HepG2 (cell line): ENCODE data around the gene CCND1. TPM values are rescaled to one million over a fixed set of nuclear protein-coding genes. Genes with fewer than 3 reads are reported as not detected.

Experiments
- BORCS8-MEF2B ChIP-seq: sonication (generic); formaldehyde crosslinking; IDR thresholded peaks from 2 replicates; pipeline ENCODE4 v1.8.0; 2022; ENCODE audit warnings: mild to moderate bottlenecking, missing genetic modification reagents
- ESRRA ChIP-seq: sonication (generic); formaldehyde crosslinking; IDR thresholded peaks from 2 replicates; pipeline ENCODE4 v1.5.1; 2020; ENCODE audit warnings: mild to moderate bottlenecking, low read depth, missing genetic modification reagents
- FOXA1 ChIP-seq, 2 experiments: fragments of 450-650 bp in 1 of 2; sonication (generic) in 1 of 2; formaldehyde crosslinking in 1 of 2; IDR thresholded peaks; 2 replicates each; pipeline versions ENCODE4 v1.4.0 to v1.6.1; 2016 to 2020; ENCODE audit warnings: missing genetic modification reagents in 1 of 2
- IKZF1 ChIP-seq: fragments of 450-650 bp; IDR thresholded peaks from 2 replicates; pipeline ENCODE4 v1.7.1; 2016
- MIXL1 ChIP-seq: IDR thresholded peaks from 2 replicates; pipeline ENCODE4 v1.6.1; 2016
- SMAD3 ChIP-seq: sonication (generic); formaldehyde crosslinking; IDR thresholded peaks from 2 replicates; pipeline ENCODE4 v1.4.0; 2020; ENCODE audit warnings: missing genetic modification reagents
- STAT5B ChIP-seq: sonication (generic); formaldehyde crosslinking; IDR thresholded peaks from 2 replicates; pipeline ENCODE4 v1.4.0; 2020; ENCODE audit warnings: missing genetic modification reagents
- ZNF572 ChIP-seq: sonication (generic); formaldehyde crosslinking; IDR thresholded peaks from 2 replicates; pipeline ENCODE4 v1.5.1; 2020; ENCODE audit warnings: mild to moderate bottlenecking, missing genetic modification reagents
- ZNF772 ChIP-seq: sonication (generic); formaldehyde crosslinking; IDR thresholded peaks from 2 replicates; pipeline ENCODE4 v1.5.0; 2020; ENCODE audit warnings: mild to moderate bottlenecking, missing genetic modification reagents
- polyA plus RNA-seq, 8 experiments: library from polyadenylated mRNA; depleted of rRNA in 3 of 8; stranded (reverse) in 7 of 8; unstranded in 1 of 8; fragments of >200 nt; fragmentation: Illumina TruSeq in 4 of 8; extraction: Trizol in 4 of 8; gene quantifications; 2 replicates each; pipeline versions ENCODE4 v1.2.1 to v1.2.3, GENCODE V29; 2011 to 2016; ENCODE audit warnings: low read depth in 4 of 8, missing spikeins in 1 of 8, mixed read lengths in 1 of 8; ENCODE audit not compliant: insufficient read depth in 1 of 8
- total RNA-seq, 5 experiments: library from RNA; depleted of rRNA; stranded (reverse); fragments of >200 nt; fragmentation: Illumina TruSeq; extraction: Trizol; gene quantifications; 2 replicates each; pipeline ENCODE4 v1.2.3, GENCODE V29; 2016; ENCODE audit warnings: low read depth in 1 of 5
- TF ChIP-seq, protein P1 (sequence below): sonication (generic); formaldehyde crosslinking; IDR thresholded peaks from 2 replicates; pipeline ENCODE4 v1.9.0; 2022; ENCODE audit warnings: missing genetic modification reagents, mild to moderate bottlenecking, borderline replicate concordance
- TF ChIP-seq, protein P2 (sequence below): sonication (generic); formaldehyde crosslinking; IDR thresholded peaks from 2 replicates; pipeline ENCODE4 v1.9.0; 2021; ENCODE audit warnings: missing genetic modification reagents, mild to moderate bottlenecking, borderline replicate concordance
- TF ChIP-seq, protein P3 (sequence below): sonication (generic); formaldehyde crosslinking; IDR thresholded peaks from 2 replicates; pipeline ENCODE4 v1.4.0; 2020; ENCODE audit warnings: missing genetic modification reagents
- TF ChIP-seq, protein P4 (sequence below): sonication (generic); formaldehyde crosslinking; IDR thresholded peaks from 2 replicates; pipeline ENCODE4 v1.5.0; 2020; ENCODE audit warnings: missing genetic modification reagents
- TF ChIP-seq, protein P5 (sequence below): IDR thresholded peaks from 2 replicates; pipeline ENCODE4 v1.6.1; 2012; ENCODE audit warnings: low read depth, low read length, improper control_type of control experiment
- TF ChIP-seq, protein P6 (sequence below): sonication (generic); formaldehyde crosslinking; IDR thresholded peaks from 2 replicates; pipeline ENCODE4 v1.5.1; 2020; ENCODE audit warnings: mild to moderate bottlenecking, missing genetic modification reagents, borderline replicate concordance

The CCND1 gene
- total and polyA plus RNA-seq, 2 of the 13 experiments (the other 11 are each of a cell fraction or from before 2014, with no cell fraction given): 107 to 136 TPM

DNA sequence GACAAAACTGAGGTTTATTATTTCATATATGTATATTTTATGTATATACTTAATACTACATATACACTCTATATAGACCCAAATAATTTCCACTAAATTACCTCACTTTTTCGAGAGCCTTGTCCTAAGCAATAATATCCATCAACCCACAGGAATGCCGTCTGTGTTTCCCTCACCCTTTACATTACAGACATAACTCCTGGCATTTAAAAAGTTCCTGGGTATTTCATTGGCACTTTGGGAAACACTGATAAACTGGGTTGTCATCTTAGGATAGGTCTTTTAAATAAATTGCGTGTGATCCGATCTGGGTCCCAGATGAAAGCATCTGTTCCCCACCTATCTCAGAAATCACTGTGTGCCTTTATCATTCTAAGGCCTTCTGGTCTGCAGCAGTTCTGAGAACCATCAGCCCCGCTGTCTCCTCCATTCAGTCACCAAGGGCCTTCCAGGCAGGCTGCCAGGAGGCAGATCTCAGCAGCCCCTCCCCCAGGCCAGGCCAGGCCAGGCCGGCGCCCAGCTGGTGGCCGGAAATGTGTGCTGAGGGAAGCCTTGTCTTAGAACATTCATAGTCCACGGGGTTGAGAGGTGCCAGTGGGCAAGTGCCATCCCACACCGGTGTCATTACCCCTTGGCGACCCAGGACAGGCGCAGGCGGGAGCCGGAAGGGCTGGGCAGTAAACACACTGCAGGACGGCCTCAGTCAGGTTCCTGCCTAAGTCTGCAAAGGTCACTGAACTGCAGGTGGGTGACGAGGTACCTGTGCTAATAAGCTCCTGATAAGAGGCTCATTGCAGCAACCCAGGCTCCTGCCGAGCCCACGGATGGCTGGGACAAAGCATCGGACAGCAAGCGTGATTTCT lies 59.6 kb downstream of the CCND1 start (continued):
- TF ChIP-seq, protein P1, sequence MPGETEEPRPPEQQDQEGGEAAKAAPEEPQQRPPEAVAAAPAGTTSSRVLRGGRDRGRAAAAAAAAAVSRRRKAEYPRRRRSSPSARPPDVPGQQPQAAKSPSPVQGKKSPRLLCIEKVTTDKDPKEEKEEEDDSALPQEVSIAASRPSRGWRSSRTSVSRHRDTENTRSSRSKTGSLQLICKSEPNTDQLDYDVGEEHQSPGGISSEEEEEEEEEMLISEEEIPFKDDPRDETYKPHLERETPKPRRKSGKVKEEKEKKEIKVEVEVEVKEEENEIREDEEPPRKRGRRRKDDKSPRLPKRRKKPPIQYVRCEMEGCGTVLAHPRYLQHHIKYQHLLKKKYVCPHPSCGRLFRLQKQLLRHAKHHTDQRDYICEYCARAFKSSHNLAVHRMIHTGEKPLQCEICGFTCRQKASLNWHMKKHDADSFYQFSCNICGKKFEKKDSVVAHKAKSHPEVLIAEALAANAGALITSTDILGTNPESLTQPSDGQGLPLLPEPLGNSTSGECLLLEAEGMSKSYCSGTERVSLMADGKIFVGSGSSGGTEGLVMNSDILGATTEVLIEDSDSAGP (CRISPR knock-in tag): peak; percentile 67; the same call in 1 of the 2 replicates
- TF ChIP-seq, protein P2, sequence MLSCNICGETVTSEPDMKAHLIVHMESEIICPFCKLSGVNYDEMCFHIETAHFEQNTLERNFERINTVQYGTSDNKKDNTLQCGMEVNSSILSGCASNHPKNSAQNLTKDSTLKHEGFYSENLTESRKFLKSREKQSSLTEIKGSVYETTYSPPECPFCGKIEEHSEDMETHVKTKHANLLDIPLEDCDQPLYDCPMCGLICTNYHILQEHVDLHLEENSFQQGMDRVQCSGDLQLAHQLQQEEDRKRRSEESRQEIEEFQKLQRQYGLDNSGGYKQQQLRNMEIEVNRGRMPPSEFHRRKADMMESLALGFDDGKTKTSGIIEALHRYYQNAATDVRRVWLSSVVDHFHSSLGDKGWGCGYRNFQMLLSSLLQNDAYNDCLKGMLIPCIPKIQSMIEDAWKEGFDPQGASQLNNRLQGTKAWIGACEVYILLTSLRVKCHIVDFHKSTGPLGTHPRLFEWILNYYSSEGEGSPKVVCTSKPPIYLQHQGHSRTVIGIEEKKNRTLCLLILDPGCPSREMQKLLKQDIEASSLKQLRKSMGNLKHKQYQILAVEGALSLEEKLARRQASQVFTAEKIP (CRISPR knock-in tag): no peak
- TF ChIP-seq IKZF1: no peak
- TF ChIP-seq, protein P3, sequence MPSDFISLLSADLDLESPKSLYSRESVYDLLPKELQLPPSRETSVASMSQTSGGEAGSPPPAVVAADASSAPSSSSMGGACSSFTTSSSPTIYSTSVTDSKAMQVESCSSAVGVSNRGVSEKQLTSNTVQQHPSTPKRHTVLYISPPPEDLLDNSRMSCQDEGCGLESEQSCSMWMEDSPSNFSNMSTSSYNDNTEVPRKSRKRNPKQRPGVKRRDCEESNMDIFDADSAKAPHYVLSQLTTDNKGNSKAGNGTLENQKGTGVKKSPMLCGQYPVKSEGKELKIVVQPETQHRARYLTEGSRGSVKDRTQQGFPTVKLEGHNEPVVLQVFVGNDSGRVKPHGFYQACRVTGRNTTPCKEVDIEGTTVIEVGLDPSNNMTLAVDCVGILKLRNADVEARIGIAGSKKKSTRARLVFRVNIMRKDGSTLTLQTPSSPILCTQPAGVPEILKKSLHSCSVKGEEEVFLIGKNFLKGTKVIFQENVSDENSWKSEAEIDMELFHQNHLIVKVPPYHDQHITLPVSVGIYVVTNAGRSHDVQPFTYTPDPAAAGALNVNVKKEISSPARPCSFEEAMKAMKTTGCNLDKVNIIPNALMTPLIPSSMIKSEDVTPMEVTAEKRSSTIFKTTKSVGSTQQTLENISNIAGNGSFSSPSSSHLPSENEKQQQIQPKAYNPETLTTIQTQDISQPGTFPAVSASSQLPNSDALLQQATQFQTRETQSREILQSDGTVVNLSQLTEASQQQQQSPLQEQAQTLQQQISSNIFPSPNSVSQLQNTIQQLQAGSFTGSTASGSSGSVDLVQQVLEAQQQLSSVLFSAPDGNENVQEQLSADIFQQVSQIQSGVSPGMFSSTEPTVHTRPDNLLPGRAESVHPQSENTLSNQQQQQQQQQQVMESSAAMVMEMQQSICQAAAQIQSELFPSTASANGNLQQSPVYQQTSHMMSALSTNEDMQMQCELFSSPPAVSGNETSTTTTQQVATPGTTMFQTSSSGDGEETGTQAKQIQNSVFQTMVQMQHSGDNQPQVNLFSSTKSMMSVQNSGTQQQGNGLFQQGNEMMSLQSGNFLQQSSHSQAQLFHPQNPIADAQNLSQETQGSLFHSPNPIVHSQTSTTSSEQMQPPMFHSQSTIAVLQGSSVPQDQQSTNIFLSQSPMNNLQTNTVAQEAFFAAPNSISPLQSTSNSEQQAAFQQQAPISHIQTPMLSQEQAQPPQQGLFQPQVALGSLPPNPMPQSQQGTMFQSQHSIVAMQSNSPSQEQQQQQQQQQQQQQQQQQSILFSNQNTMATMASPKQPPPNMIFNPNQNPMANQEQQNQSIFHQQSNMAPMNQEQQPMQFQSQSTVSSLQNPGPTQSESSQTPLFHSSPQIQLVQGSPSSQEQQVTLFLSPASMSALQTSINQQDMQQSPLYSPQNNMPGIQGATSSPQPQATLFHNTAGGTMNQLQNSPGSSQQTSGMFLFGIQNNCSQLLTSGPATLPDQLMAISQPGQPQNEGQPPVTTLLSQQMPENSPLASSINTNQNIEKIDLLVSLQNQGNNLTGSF: no peak
- no peak; the same call in 1 of the 2 replicates for TF ChIP-seq ESRRA (CRISPR knock-in tag)
- TF ChIP-seq FOXA1 (IDR thresholded peaks at IDR 0.05): no peak
- TF ChIP-seq FOXA1 (CRISPR knock-in tag; IDR thresholded peaks at IDR 0.05): peak; percentile 48; the same call in 1 of the 2 replicates
- TF ChIP-seq BORCS8-MEF2B (CRISPR knock-in tag): no peak
- TF ChIP-seq MIXL1: no peak
- TF ChIP-seq, protein P4, sequence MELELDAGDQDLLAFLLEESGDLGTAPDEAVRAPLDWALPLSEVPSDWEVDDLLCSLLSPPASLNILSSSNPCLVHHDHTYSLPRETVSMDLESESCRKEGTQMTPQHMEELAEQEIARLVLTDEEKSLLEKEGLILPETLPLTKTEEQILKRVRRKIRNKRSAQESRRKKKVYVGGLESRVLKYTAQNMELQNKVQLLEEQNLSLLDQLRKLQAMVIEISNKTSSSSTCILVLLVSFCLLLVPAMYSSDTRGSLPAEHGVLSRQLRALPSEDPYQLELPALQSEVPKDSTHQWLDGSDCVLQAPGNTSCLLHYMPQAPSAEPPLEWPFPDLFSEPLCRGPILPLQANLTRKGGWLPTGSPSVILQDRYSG: no peak
- TF ChIP-seq STAT5B: no peak
- TF ChIP-seq ZNF572: no peak
- TF ChIP-seq, protein P5, sequence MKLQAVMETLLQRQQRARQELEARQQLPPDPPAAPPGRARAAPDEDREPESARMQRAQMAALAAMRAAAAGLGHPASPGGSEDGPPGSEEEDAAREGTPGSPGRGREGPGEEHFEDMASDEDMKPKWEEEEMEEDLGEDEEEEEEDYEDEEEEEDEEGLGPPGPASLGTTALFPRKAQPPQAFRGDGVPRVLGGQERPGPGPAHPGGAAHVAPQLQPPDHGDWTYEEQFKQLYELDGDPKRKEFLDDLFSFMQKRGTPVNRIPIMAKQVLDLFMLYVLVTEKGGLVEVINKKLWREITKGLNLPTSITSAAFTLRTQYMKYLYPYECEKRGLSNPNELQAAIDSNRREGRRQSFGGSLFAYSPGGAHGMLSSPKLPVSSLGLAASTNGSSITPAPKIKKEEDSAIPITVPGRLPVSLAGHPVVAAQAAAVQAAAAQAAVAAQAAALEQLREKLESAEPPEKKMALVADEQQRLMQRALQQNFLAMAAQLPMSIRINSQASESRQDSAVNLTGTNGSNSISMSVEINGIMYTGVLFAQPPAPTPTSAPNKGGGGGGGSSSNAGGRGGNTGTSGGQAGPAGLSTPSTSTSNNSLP: no peak
- no peak for TF ChIP-seq SMAD3 (CRISPR knock-in tag)
- TF ChIP-seq, protein P6, sequence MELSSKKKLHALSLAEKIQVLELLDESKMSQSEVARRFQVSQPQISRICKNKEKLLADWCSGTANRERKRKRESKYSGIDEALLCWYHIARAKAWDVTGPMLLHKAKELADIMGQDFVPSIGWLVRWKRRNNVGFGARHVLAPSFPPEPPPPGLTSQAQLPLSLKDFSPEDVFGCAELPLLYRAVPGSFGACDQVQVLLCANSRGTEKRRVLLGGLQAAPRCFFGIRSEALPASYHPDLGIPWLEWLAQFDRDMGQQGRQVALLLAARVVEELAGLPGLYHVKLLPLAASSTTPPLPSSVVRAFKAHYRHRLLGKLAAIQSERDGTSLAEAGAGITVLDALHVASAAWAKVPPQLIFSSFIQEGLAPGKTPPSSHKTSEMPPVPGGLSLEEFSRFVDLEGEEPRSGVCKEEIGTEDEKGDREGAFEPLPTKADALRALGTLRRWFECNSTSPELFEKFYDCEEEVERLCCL: no peak
- no peak; the same call in 1 of the 2 replicates for TF ChIP-seq ZNF772 (CRISPR knock-in tag)
